PC-9 (cell line): ENCODE measurements around the gene RNH1. TPM values are rescaled to one million over a fixed set of nuclear protein-coding genes. Genes with fewer than 3 reads are reported as not detected.

Experiments
- BruUV-seq: library from RNA; stranded (reverse); fragments of 400-500 nt; replicated peaks from 2 replicates; lab custom pipeline; 2021; lab: Mats Ljungman, UMichigan
- CTCF ChIA-PET: fragments of 300-600 bp; sonication (Branson Sonifier 250); formaldehyde crosslinking; loops from one replicate; lab custom pipeline; 2022; ENCODE audit warnings: antibody characterized with exemption; lab: Charles Lee
- POLR2A ChIA-PET: fragments of 300-600 bp; sonication (Branson Sonifier 250); formaldehyde crosslinking; loops from one replicate; lab custom pipeline; 2022; ENCODE audit warnings: antibody characterized with exemption; ENCODE audit not compliant: unreplicated experiment; lab: Charles Lee
- DNase-seq, 2 experiments: peaks; one replicate each; pipeline versions ENCODE4 v3.0.0 to v3.0.0-alpha.2; 2015 to 2022; ENCODE audit warnings: mixed read lengths in 1 of 2
- H2AFZ ChIP-seq: fragments of 200-600 bp; sonication (generic); 2 replicates; pipeline ENCODE4 v1.8.1; 2017; ENCODE audit warnings: antibody characterized with exemption
- H3F3A ChIP-seq: fragments of 200-600 bp; sonication (generic); 2 replicates; pipeline ENCODE4 v1.8.1; 2017; ENCODE audit warnings: antibody characterized with exemption, mild to moderate bottlenecking, low read depth; ENCODE audit not compliant: insufficient read depth
- H3K27ac ChIP-seq: fragments of 200-600 bp; sonication (generic); 2 replicates; pipeline ENCODE4 v1.6.1; 2016; ENCODE audit warnings: mixed run types
- H3K27me3 ChIP-seq: fragments of 200-600 bp; sonication (generic); 2 replicates; pipeline ENCODE4 v1.6.1; 2016; ENCODE audit warnings: low read depth, mixed run types; ENCODE audit not compliant: insufficient read depth
- H3K36me3 ChIP-seq: fragments of 200-600 bp; sonication (generic); 2 replicates; pipeline ENCODE4 v1.6.1; 2016; ENCODE audit warnings: low read depth, mixed run types
- H3K4me1 ChIP-seq: fragments of 200-600 bp; sonication (generic); replicated peaks from 2 replicates; pipeline ENCODE4 v1.6.1; 2016; ENCODE audit warnings: mixed run types; ENCODE audit not compliant: insufficient read depth
- H3K4me2 ChIP-seq: fragments of 200-600 bp; sonication (generic); 2 replicates; pipeline ENCODE4 v1.6.1; 2017; ENCODE audit warnings: mixed run types
- H3K4me3 ChIP-seq: fragments of 200-600 bp; sonication (generic); 2 replicates; pipeline ENCODE4 v1.6.1; 2016; ENCODE audit warnings: mixed run types
- H3K79me2 ChIP-seq: fragments of 200-600 bp; sonication (generic); 2 replicates; pipeline ENCODE4 v1.6.1; 2017; ENCODE audit warnings: low read depth, mixed run types
- H3K9me2 ChIP-seq: fragments of 200-600 bp; sonication (generic); 2 replicates; pipeline ENCODE4 v1.8.1; 2017; ENCODE audit warnings: mild to moderate bottlenecking; ENCODE audit not compliant: insufficient read depth
- H3K9me3 ChIP-seq: fragments of 200-600 bp; sonication (generic); 2 replicates; pipeline ENCODE4 v1.8.1; 2016; ENCODE audit warnings: low read depth; ENCODE audit not compliant: insufficient read depth
- H4K20me1 ChIP-seq: fragments of 200-600 bp; sonication (generic); 2 replicates; pipeline ENCODE4 v1.8.1; 2017; ENCODE audit not compliant: insufficient read depth
- CTCF ChIP-seq: fragments of 200-600 bp; sonication (generic); conservative IDR thresholded peaks from 2 replicates; pipeline ENCODE4 v1.6.1; 2017; ENCODE audit warnings: mixed run types, antibody characterized with exemption, mild to moderate bottlenecking, moderate library complexity
- EZH2 ChIP-seq: fragments of 200-600 bp; sonication (generic); IDR thresholded peaks from 2 replicates; pipeline ENCODE4 v1.8.0; 2017; ENCODE audit warnings: antibody characterized with exemption, low read depth
- intact Hi-C: fragments of 100-400 bp; cut with micrococcal nuclease; formaldehyde crosslinking; loops from one replicate; pipeline ENCODE4 v1.10.0; 2022; ENCODE audit not compliant: unreplicated experiment
- total RNA-seq: library from RNA; stranded (reverse); gene quantifications from 2 replicates; pipeline ENCODE4 v1.2.3, GENCODE V29; 2021

The RNH1 gene
- total RNA-seq, 1 experiment from 2014 or later = 87.8 TPM

GRCh38 chr11:526192-526591 is 19.1 kb upstream of the RNH1 start:
- TF ChIP-seq CTCF = no peak
- TF ChIP-seq EZH2 = no peak
- Histone ChIP-seq H3K4me3 (no peak overlapping the region), H2AFZ (no peak overlapping the region), H3K27me3 (no peaks in the 10 kb centered on the region), H3K4me2 (no peak overlapping the region), H4K20me1 (no peaks in the 10 kb centered on the region), H3K79me2 (no peaks in the 10 kb centered on the region), H3K9me2 (no peaks in the 10 kb centered on the region), H3K27ac (no peak overlapping the region), H3K4me1 (no peaks in the 10 kb centered on the region), H3K36me3 (no peaks in the 10 kb centered on the region), H3F3A (no peaks in the 10 kb centered on the region), H3K9me3 (no peaks in the 10 kb centered on the region)
- DNase-seq = no peak
- no TSS peak for BruUV-seq
- ChIA-PET CTCF (no interaction called here), POLR2A (no interaction called here)
- intact Hi-C loops = no loop called here

GRCh38 chr11:521177-521688 is 14.2 kb upstream of the RNH1 start:
- no peak overlapping the region for H2AFZ ChIP-seq
- H3F3A ChIP-seq = no peaks in the 10 kb centered on the region
- intact Hi-C loops = no loop called here
- H4K20me1 ChIP-seq = no peaks in the 10 kb centered on the region
- H3K9me3 ChIP-seq = no peaks in the 10 kb centered on the region
- H3K27me3 ChIP-seq = no peaks in the 10 kb centered on the region
- DNase-seq = no peak
- ChIA-PET CTCF (no interaction called here), POLR2A (interaction anchor here (0.7 kb wide), 1 partner anchor 107 kb away, joined by 5 read pairs; the partner anchor contains the start of gene SIGIRR)
- H3K4me3 ChIP-seq = no peak overlapping the region
- no peaks in the 10 kb centered on the region for H3K79me2 ChIP-seq
- TF ChIP-seq CTCF (no peak), EZH2 (no peak)
- no peak overlapping the region for H3K27ac ChIP-seq
- H3K9me2 ChIP-seq = no peaks in the 10 kb centered on the region
- BruUV-seq = no TSS peak
- no peak overlapping the region for H3K4me2 ChIP-seq
- H3K36me3 ChIP-seq = no peaks in the 10 kb centered on the region
- no peaks in the 10 kb centered on the region for H3K4me1 ChIP-seq

- TF ChIP-seq EZH2 (no peak), CTCF (no peak)
- H3K27ac ChIP-seq = no peak overlapping the region
- no peaks in the 10 kb centered on the region for H3K27me3 ChIP-seq
- DNase-seq = no peak
- no peaks in the 10 kb centered on the region for H3F3A ChIP-seq
- H4K20me1 ChIP-seq = no peaks in the 10 kb centered on the region
- H3K4me2 ChIP-seq = no peak overlapping the region
- no peaks in the 10 kb centered on the region for H3K4me1 ChIP-seq
- ChIA-PET CTCF (interaction anchor here (0.7 kb wide), 1 partner anchor 1026 kb away, joined by 4 read pairs; no protein-coding TSS in a partner anchor), POLR2A (no interaction called here)
- BruUV-seq = no TSS peak
- no peaks in the 10 kb centered on the region for H3K36me3 ChIP-seq
- intact Hi-C loops = no loop called here
- H3K79me2 ChIP-seq = no peaks in the 10 kb centered on the region
- H2AFZ ChIP-seq = no peak overlapping the region
- no peaks in the 10 kb centered on the region for H3K9me3 ChIP-seq
- H3K9me2 ChIP-seq = no peaks in the 10 kb centered on the region
- no peak overlapping the region for H3K4me3 ChIP-seq
Observed at GRCh38 chr11:520428-521176, 13.6 kb upstream of the RNH1 start.
